GM04503 (cell line): ENCODE data around the gene NNAT.
"Not testable (repeated sequence)": the region's sequence is repeated elsewhere in the genome, so short reads cannot be mapped to it uniquely, and the experiment has no call there.

Experiments
- DNase-seq: peaks from one replicate; pipeline ENCODE4 v3.0.0-alpha.2; 2012; ENCODE audit warnings: low read depth

Gene NNAT, protein sequence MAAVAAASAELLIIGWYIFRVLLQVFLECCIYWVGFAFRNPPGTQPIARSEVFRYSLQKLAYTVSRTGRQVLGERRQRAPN

DNA sequence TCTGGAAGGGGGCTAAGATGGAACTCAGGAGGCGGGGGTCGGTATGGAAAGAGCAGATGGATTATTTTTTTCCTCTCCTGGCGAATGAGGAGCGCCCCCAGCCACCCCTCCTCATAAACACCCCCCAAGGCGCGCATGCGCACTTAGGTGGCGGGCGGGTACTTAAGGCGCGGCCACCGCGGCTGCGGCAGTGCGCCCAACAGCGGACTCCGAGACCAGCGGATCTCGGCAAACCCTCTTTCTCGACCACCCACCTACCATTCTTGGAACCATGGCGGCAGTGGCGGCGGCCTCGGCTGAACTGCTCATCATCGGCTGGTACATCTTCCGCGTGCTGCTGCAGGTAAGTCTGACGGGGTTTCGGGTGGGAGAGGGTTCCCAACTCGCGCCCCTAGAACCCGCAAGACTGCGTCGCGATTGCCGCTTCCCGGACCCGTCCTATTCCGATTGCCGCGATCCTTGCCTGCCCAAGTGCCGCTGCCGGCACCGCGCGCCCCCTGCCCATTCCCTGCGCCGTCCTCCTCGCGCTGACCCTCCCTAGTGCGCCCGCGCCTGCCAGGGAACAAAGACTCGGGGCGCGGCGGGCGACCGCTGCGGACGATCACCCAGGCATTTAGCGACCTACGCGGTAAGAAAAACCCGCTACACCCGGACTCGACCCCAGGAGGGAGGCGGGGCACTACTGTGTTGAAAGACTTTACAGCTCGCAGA is at the start of gene NNAT:
TSS of gene NNAT (plus strand) at position 190 of the 711 bp plus-strand sequence. CDS start at position 272, 82 bp downstream.
- DNase-seq, result no peak

DNA sequence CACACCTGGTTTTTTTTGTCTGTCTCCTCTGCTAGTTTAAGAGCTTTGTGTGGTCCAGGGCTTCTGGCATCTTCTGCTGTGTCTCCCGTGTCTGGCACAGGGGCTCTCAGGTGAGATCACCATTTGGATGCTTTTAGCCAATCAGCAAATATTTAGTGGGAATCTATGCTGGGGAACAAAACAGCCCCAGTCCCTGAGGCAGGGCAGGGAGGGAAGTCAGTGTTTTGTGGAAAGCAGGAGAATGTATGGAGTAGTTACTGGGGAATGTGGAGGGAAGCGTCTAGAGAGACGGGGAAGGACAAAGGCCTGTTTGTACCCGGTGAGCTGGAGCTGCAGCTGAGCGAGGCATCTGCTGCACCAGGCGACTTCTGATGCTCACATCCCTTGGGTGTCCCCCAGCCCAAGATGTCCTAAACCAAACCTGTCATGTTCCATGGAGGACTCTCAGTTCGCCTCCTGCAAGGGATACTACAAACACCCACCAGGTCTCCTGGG is 49.3 kb upstream of the NNAT start:
- no peak for DNase-seq

DNA sequence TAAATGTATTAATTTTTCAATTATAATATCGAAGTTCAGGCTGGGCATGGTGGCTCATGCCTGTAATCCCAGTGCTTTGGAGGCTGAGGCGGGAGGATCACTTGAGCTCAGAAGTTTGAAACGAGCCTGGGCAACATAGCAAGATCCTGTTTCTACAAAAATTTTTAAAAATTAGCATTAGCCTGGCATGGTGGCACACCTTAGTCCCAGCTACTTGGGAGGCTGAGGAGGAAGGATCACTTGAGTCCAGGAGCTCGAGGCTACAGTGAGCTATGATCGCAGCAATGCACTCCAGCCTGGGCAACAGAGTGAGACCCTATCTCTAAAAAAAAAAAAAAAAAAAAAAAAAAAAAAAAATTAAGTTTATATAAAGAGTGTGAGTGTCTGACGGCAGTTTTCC is 48.6 kb upstream of the NNAT start:
- not testable (repeated sequence) for DNase-seq

DNA sequence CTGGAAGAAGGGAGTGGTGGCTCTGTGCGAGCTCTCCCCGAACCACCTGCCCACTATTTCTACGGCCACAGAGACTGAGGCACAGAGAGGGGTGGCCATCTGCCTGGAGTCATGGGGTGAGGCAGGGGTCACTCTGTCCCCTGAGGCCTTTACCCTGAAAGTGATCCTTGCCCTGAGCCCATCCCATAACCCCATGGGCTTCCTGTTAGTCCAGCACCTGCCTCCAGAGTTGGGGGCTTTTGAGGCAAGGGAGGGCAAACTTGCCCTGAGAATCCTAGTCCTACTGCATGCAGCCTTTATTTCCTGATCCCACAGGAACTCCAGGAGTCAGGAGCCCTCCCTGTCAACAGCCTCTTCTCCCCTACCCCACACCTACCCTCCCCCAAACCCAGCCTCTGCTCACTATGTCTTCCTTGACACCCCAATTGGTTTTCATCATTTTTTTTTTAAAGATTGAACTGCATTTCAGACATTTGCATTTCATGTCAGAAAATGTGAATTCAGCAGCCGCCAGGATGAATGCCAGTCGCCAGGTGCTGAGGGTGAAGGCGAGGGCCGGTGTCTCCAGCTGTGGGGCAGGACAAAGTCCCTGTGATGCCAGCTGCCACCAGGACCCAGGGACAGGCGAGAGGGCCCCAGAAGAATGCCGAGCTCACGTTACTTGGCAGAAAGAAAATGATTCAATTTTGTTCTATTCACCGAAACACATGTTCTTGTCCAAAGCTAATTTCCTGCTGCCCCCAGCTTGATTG is 47.6 kb upstream of the NNAT start:
- no peak for DNase-seq

DNA sequence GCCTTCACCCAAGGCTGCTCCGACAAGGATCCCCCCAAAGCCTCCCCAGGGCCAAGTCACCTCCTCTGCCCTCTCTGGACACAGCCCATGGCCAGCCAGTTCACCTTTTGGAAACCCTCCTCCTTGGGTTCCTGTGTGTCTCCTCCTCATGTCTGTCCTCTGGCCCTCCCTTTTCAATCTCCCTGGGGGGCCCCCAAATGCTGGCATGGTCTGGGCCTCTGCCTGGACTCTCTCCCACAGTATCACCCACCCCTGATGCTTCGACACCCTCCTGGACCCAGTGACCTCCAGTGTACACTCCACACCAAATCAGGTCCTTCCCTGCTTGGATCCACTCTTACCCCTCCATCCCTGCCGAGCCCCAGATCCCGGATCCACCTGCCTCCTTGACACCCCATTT is 46.7 kb upstream of the NNAT start:
- no peak for DNase-seq

DNA sequence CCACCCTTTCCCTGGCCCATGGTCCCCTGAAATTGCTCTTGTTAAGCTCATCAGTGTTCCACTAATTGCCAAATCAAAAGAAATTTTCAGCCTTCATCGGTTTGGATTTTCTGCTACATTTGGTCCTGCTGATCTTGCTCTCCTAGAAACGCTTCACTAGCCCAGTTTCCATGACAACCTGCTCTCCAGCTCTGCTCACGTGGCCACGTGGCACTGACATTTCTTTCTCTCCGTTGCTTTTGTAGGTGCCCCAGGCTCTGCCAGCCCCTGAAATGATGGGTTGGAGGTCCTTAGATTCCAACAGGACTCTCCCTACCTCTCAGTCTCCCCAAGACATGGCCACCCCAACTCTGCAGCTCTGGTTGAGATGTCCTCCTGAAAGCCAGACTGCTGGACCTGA is 45.8 kb upstream of the NNAT start:
- no peak for DNase-seq

DNA sequence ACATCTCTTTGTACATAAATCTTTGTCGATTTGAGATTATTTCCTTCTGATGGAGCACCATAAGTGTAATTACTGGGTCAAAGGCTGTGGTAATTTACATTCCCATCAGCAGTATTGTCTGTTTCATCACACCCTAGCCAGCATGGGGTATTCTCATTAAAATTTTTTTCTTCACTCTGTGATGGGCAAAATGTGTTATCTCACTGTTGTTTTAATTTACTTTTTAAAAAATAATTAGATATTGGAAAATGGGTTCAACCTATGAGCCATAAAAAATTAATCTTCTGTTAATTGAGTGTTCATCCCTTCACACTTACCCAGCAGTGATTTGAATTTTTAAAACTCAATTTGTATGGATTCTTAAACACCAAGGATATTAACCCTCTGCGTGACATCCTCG is 44.0 kb upstream of the NNAT start:
- DNase-seq, result no peak

DNA sequence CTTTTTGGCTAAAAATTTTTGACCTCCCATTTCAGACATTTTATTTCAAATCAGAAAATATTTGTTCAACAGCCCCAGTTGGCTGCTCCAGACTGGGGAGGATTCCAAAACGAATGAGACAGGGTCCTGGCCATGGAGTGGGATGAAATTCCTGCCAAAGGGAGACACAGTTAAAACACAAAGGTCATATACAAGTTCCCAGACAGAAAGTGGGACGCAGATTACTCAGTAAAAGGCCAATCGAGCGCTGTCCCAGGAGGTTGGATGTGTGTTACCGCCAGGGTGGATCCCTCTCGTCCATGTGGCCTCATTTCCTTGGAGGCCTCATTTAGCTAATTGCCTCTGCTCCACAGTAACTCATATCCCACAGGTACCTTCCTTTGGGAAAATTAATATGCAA is 41.8 kb upstream of the NNAT start:
- DNase-seq, result no peak

DNA sequence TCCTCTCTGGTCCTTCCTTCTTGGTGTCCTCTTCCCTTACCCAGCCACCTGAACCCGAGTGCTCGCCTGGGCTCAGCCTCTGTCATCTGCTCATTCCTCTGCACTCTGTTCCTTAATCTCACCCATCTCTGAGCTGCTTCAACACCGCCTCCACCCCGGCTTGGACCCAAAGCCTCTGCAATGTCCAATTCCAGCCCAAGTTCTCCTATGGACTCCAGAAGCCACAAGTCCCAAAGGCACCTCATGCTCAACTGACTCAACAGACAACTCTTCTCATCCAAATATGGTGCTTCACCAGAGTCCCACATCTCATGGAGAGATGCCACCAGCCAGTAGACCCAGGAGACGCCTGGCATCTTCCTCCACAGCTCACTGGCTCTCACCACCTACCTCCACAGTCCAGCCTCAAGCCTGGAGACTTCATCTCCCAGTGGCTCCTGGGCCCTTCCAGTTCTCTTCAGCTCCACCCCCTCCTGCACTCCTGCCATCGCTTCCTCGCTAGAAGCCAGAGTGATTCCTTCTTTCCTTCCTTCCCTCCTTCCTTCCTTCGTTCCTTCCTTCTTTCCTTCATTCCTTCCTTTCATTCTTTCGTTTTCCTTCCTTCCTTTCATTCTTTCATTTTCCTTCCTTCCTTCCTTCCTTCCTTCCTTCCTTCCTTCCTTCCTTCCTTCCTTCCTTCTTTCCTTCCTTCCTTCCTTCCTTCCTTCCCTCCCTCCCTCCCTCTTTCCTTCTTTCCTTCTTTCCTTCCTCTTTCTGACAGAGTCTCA is 40.9 kb upstream of the NNAT start:
- no peak for DNase-seq

DNA sequence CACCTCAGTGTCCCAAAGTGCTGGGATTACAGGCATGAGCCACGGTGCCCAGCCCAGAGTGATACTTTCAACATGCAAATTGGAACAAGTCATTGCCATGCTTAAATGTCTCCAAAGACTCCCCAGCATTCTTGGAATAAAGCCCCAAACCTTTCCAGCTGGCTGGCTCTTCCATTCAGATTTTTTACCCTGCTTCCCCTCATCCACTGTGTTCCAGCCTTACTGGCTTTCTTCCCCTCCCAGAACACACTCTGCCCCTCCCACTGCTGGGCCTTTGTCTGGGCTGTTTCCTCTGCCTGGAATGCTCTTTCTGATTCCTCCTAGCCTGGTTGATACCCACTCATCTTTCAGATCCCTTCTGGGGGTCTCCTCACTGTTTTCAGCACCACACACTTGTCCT is 40.1 kb upstream of the NNAT start:
- no peak for DNase-seq

DNA sequence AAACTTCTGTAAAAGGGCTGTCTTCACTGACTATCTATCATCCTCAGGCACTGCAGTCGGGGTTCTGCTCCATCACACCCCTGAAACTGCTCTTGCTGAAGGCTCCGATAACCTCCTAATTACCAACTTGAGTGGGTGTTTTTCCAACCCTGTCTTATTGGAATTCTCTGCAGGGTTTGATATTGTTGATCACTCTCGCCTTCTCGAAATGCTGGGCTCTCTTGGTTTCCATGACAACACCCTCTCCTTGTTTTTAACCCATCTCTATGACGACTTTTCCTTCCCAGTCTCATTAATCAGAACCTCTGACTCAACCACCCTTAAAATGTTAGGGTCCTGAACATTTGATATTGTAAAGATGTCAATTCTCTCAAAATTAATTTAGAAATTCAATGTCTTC is 39.4 kb upstream of the NNAT start:
- DNase-seq, result no peak

DNA sequence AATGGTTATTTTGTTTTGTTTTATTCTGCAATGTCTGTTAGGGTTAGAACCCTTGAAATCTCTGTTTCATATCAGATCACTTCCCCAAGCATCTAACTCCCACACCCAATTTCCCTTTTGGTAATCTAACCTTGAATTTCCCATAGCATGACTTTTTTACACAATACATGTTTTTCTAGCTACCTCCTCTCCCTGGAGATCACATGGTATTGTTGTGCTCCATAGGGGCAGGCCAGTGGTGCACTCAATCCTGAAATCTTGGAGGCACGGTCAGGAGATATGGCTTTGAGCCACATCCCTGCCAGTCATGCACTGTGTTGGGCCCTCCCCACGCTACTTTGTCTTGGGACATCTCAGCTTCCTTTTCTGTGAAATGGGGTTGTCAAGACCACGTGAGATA is 36.7 kb upstream of the NNAT start:
- no peak for DNase-seq

DNA sequence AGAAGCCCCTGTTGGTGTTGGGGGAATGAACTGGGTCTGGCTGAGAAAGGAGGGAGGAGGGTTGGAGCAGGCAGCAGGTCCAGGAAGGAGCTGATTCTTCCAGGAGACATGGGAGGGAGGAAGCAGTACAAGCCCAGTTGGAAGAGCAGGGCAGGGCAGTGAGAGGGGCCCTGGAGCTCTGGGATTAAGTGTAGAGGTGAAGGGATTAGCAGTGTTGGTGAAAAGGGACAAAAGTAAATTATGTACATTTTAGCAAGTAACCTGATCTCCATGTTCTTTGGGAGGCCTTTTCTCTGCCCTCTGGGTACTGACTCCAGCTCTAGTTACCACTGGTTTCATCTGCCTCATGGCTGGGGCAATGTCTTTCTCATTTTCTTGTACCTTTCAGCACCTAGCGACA is 34.8 kb upstream of the NNAT start:
- not testable (repeated sequence) for DNase-seq

DNA sequence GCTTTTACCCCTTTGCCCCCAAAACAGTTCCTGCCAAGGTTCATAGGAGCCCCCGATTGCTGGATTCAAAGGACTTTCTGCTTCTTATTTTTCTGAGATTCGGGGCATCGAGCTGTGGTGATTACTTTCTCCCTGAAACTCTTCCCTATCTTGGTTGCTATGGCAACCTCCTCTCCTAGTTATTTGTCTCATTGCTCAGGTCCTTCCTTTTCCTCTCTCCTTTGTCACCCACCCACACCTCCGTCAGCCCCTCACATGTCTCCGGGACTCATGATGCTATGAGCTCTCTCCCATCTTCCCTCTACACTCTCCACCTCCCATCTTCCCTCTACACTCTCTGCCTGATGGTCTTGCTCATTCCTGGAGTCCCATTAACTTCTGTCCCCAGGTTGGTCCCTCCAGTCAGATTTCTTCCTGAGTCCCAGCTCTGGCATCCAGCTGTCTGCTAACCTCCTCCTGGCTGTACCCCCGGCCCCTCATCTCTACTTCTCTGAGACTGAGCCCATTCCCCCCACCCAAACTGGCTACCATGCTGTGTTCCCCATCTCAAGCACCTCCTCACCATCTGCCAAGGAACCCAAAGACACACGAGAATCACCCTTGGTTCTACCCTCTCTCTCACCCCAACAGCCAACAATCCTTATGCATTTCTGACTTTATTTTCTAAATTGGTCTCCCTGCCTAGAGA is 30.2 kb upstream of the NNAT start:
- no peak for DNase-seq

DNA sequence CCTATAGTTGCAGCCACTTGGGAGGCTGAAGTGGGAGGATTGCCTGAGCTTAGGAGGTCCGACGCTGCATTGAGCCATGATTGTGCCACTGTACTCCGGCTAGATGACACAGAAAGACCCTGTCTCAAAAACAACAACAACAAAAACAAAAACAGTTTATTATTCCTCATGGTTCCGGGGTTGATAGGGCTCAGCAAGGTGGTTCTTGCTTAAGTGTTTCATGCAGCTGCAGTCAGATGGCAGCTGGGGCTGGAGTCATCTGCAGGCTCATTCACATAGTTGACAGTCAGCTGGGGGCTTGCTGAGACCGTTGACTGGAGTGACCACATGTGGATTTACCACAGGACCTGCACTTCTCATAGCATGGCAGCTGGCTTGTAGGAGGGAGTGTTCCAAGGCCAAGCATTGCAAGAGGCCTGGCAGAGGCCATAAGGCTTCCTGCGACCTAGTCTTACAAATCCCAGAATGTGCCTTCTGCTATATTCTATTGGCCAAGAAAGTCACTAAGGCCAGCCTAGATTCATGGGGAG is 28.9 kb upstream of the NNAT start:
- DNase-seq, result no peak

DNA sequence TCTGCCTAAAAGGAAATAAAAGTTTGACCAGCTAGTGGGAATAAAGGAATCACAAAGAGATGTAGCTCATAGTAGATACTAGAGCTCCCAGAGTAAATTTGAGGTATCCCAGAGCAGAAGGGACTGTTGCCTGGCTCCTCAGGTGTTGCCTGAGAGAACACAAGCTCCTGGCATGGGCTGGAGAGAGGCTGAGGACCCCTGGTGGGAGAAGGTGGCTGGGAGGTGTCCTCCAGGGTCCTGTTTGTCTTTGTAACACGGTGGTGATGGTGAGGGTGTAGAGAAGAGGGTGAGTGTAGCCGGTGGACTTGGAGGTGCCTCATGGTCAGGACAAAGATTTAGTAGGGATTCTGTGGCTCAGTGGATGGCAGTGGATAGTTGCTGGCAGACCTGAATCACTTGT is 28.1 kb upstream of the NNAT start:
- no peak for DNase-seq

DNA sequence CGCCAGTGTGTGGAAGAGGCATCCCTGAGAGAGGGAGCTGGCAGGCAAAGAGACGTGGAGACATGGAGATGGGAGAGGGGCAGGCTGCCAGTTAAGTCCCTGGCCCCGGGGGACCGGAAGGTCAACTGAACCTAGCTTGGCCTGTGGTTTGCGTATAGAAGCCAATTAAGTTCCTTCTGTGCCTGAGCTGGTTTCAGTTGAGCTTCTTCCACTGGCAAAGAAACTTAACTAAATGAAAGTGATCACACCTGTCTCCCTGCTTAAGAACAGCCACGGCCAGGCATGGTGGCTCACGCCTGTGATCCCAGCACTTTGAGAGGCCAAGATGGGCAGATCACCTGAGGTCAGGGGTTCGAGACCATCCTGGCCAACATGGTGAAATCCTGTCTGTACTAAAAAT is 26.7 kb upstream of the NNAT start:
- DNase-seq, result no peak

DNA sequence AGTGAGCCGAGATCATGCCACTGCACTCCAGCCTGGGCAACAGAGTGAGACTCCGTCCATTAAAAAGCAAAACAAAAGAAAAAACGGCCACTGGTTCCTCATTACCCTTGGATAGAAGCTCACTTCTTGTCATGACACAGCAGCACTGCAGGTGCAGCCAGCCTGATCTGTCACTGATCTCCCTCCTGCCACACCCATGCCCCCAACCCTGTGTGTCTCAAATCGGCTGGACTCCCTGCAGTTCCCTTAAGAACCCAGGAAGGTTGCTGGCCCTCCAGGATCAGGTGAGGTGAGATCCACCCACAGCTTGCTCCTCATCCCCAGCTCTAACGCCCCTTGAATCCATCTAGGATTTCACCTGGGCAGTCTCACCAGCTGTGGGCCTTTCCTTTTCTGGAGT is 26.3 kb upstream of the NNAT start:
- no peak for DNase-seq

DNA sequence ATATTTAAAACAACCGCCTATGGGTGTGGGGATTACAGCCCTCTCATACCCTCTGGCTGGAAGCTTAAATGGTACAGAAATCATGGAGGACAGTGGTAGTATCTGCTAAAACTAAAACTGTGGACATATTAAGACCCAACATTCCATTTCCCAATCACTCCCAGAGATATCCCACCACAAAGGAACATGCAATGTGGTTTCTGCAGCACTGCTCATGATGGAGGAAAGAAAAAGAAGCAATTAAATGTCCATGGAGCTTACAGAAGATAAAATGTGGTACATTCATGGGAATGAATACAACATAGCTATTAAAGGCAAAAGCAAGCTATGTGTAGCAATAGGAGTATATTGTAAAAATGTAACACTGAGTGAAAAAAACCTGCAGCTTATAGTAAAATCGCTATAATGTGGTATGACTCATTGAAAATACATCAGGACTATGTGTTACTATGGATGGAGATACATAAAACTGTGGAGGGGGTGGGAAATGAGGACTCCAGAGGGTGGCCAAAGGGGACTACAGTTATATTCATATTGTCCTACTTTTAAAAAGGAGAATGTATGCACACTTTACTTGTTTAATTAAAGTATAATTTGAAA is 22.9 kb upstream of the NNAT start:
- DNase-seq, result no peak

DNA sequence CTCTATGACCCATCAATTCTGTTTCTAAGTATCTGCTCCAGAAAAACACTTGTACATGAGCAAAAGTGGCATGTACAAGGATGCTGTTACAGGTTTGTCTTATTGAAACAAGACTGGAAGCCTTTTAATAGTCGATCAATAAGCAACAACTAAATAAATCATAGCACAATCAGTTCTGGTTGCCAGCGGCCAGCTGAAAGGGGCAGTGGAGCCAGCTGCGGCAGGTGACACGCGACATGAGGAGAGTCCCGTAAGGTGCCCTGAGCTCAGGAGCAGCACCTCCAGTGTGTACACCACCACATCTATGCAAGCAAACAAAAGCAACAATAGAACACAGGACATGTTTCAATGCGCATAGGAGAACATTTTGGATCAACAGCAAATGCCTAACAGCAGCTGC is 20.7 kb upstream of the NNAT start:
- no peak for DNase-seq

DNA sequence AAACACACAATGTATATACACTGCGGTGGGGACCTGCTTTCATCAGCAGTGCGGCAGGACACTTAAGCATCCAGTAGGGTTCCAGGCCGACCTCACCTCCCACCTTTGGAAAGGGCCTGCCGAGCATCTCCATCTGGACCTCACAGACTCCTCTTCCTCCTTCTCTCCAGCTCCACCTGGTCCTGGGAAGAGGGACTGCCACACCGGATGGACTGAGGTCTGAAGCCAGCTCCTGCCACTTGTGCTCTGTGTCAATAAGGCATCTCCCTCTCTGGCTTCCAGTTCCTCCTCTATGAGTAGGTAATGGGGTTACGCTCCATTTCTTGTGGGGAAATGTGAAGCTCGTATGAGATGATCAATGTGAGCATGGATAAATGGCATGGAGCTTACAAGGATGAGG is 19.1 kb upstream of the NNAT start:
- DNase-seq, result no peak
